GM21619 (cell line): Measurements from ENCODE around the gene ALKBH4.
"Not testable (repeated sequence)": the region's sequence is repeated elsewhere in the genome, so short reads cannot be mapped to it uniquely, and the experiment has no call there.

Experiments
- ATAC-seq: cut with Tn5 transposase; IDR thresholded peaks from one replicate; pipeline ENCODE4 v1.9.1; 2021; ENCODE audit not compliant: unreplicated experiment

ALKBH4 gene

GRCh38 chr7:102455596-102455995 lies 9.1 kb downstream of the ALKBH4 start:
- ATAC-seq: no peak

DNA sequence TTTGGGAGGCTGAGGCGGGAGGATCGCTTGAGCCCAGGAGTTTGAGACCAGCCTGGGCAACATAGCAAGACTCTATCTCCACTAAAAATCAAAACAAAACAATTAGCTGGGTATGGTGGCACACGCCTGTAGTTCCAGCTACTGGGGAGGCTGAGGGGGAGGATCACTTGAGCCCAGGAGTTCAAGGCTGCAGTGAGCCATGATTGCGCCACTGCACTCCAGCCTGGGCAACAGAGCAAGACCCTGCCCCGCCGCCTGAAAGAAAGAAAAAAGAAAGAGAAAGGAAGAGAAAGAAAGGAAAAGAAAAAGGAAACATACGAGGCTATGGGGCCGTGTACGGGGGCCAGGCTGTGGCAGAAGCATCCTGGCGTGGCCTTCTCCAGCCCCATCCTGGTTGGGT lies 9.7 kb downstream of the ALKBH4 start:
- not testable (repeated sequence) for ATAC-seq

DNA sequence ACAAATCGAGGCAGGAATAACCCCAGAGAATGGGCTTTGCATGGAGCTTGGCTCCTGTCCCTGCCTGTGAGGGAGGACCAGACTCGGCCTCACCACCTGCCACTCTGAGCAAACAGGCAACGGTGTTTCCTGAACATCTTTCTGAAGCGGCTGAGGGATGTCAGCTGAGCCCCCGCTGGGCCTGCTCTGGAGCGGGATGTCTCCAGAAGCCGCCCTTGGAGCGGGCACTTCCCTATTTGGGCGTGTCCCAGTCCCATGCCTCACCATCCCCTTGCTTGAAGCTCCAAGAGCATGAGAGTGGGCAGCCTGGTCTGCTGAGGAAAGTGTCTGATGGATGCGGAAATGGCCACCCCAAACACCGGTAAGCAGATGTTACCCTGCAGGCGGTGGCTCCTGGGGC lies 10.2 kb downstream of the ALKBH4 start:
- ATAC-seq: no peak

- no peak for ATAC-seq
These were observed 11.3 kb downstream of the ALKBH4 start for GRCh38 chr7:102453319-102453718.

GRCh38 chr7:102452451-102452850 lies 12.2 kb downstream of the ALKBH4 start:
- ATAC-seq: no peak

- ATAC-seq: no peak
These were observed 13.2 kb downstream of the ALKBH4 start for GRCh38 chr7:102451371-102452054.

DNA sequence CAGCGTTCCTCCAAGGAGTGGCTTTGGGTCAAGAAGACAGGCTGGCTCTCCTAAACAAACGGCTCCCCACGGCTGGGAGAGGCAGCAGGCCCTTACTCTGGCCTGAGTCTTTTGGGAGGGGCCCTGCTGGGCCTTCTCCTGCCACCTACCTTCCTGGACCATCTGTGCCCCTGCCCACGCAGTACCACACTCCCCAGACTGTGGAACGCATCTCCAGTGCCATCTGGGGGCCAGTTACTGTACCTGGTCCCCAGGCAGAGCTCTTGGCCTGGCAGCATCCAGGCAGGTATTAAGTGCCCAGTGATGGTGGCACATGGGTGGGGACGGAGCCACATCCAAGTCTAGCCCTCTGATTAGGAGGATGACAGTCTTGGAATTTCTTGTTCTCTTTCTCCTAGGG lies 14.4 kb downstream of the ALKBH4 start:
- no peak for ATAC-seq

GRCh38 chr7:102449136-102449535 lies 15.5 kb downstream of the ALKBH4 start:
- no peak for ATAC-seq

DNA sequence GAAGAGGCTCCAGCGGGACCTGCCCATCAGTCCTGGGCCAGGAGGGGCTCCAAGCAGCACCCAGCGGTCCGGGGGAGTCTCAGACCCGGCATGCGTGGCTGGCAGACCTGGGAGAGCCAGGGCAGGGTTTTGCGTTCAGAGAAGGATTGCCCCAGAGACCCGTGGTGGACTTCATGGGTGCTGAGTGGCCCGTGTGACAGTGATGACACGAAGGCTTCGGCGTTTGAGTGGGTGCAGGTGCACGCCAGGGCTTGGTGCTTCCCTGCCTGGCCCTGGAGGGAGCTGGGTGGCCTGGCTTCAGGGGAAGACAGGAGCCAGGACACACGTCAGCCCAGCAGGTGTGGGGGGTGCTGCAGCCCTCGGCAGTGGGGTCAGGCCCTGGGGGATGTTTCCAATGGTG lies 17.4 kb downstream of the ALKBH4 start:
- no peak for ATAC-seq

DNA sequence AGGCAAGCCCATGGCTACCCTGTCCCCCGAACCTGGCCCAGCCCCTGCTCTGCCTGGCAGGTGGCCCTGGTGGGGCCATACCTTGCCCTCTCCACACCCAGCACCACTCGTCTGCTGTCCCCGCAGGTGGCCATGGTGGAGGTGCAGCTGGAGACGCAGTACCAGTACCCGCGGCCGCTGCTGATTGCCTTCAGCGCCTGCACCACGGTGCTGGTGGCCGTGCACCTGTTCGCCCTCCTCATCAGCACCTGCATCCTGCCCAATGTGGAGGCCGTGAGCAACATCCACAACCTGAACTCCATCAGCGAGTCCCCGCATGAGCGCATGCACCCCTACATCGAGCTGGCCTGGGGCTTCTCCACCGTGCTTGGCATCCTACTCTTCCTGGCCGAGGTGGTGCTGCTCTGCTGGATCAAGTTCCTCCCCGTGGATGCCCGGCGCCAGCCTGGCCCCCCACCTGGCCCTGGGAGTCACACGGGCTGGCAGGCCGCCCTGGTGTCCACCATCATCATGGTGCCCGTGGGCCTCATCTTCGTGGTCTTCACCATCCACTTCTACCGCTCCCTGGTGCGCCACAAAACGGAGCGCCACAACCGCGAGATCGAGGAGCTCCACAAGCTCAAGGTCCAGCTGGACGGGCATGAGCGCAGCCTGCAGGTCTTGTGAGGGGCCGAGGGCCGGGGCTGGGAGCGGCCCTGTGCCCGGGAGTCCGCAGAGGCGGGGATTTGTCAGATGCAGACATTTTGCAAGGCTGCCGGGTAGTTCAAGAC lies 18.1 kb downstream of the ALKBH4 start:
- ATAC-seq: no peak

GRCh38 chr7:102445674-102446071 lies 19.0 kb downstream of the ALKBH4 start:
- no peak for ATAC-seq

- ATAC-seq: peak; percentile 39
These were observed 19.5 kb downstream of the ALKBH4 start for GRCh38 chr7:102444961-102445673.

DNA sequence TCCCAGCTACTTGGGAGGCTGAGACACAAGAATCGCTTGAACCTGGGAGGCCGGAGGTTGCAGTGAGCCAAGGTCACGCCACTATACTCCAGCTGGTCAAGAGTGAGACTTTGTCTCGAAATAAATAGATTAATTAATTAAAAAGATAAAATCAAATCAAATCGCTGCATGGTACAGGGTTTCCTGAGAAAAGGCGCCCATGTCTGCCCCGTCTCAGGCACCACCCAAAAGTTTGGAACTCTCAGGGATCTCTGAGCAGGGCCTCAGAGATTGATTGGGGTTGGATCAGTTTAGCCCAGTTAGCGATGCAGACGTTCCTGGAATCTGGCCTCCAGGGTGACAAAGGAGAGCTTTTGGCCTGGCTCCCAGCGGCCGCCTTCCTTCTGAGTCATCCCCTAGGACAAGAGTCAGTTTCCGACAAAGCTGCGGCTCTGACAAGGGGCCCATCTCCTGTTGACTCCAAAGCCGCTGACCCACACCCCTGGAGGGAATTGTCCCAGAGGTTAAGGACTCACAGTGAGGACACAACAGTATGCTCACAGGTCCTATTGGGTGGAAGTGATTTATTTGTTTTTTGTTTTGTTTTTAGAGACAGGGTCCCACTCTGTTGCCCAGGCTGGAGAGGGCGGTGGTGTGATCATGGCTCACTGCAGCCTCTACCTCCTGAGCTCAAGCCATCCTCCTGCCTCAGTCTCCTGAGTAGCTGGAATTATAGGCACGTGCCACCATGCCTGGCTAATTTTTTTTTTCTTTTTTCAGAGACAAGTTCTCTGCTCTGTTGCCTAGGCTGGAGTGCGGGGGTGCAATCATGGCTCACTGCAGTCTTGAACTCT lies 24.5 kb downstream of the ALKBH4 start:
- no peak for ATAC-seq

- no peak for ATAC-seq
These were observed 28.5 kb downstream of the ALKBH4 start for GRCh38 chr7:102436118-102436517.

DNA sequence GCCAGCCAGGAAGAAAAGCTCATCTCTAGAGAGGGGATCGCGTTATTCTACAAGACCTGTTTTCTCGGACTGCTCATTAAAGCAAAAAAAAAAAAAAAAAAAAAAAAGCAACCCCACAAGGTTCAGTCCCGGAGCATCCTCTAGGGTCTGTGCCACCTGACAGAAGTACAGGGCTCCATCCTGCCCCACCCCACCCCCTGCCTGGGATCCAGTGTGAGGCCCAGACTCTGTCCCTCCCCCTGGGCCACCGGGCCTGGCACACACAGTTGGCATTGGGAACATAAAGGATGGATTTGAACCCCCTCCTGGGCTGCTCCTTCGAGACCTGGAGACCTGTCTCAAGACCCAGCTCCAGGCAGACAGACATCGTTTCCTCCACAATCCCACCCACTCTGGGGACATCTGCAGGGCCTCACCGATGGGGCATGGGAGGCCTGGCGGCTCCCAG lies 30.6 kb downstream of the ALKBH4 start:
- peak; percentile 16 for ATAC-seq

- ATAC-seq: peak; percentile 54
These were observed 31.2 kb downstream of the ALKBH4 start, which contains the start of gene ORAI2 for GRCh38 chr7:102433219-102434038. ORAI2 (plus strand) TSS chr7:102433575; CDS start chr7:102438957, 5,382 bp downstream.

GRCh38 chr7:102432442-102433218 lies 32.0 kb downstream of the ALKBH4 start:
- ATAC-seq: peak; percentile 26

- no peak for ATAC-seq
These were observed 32.9 kb downstream of the ALKBH4 start for GRCh38 chr7:102431617-102432298.
